GM18520 (cell line): ENCODE measurements around the gene PTGR1.
"Not testable (repeated sequence)": the region's sequence is repeated elsewhere in the genome, so short reads cannot be mapped to it uniquely, and the experiment has no call there.

Experiments used
- ATAC-seq: cut with Tn5 transposase; IDR thresholded peaks from one replicate; pipeline ENCODE4 v1.9.1; 2021; ENCODE audit not compliant: unreplicated experiment

PTGR1 gene

DNA sequence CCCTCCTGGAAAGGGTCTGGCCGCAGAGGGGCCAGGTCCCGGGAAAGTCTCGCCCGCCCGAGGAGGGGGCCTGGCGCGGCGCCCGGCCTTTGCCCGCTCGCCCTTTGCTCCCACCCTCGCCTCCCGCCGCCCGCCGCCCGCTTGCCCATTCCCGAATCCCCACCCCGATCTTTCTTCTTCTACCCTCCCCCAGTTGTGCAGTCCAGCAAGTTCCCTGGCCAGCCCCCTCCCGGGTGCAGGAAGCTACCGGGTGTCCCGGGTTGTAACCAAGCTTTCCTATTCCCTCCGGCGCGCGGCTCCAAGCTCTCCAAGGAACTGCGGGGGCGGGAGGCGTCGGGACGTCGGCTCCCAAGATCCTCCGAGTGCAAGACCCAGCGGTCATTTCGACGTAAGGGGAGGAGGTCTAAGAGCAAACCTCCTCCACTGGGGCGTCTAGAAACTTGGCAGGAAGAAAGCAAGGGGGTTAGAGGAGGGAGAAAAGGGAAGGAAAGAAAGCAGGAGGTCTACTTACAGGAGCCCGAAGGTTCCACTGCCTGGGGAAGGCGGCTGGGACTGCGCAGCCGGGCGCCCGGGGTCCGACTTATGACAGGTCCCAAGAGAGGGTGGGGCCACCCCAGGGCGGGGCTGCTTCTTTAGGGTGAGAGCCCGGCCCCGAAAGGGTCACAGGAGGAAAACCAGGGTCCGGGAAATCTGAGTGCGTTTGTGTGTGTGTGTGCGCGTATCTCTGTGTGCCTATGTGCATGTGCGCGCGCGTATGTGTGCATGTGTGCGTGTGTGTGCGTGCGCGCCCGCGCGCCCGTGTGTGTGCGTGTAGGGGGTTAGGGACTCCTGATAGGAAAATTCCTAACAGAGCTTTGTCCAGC is at the start of gene PTGR1:
TSS of gene PTGR1 (minus strand) at position 556 of the 863 bp plus-strand sequence. CDS start 2,225 bp downstream, outside the sequence.
- no peak for ATAC-seq

GRCh38 chr9:111649016-111649415 is 49.6 kb upstream of the PTGR1 start:
- no peak for ATAC-seq

GRCh38 chr9:111648066-111648465 is 48.6 kb upstream of the PTGR1 start:
- ATAC-seq: no peak

- no peak for ATAC-seq
These were observed 47.0 kb upstream of the PTGR1 start for GRCh38 chr9:111646417-111646816.

DNA sequence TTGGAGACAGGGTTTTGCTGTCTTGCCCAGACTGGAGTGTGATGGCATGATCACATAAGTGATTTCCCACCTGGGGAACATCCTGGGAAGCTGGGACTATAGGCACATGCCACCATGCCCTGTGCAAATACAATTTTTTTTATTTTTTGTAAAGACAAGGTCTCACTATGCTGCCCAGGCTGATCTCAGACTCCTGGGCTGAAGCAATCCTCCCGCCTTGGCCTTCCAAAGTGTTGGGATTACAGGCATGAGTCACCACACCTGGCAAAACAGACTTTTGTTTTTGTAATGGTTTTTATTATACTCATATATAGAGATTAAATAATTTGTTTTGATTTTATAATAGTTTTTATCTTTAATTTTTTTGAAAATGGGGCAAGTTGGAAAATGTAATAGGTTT is 46.4 kb upstream of the PTGR1 start:
- no peak for ATAC-seq

GRCh38 chr9:111644195-111644772 is 44.8 kb upstream of the PTGR1 start:
- no peak for ATAC-seq

DNA sequence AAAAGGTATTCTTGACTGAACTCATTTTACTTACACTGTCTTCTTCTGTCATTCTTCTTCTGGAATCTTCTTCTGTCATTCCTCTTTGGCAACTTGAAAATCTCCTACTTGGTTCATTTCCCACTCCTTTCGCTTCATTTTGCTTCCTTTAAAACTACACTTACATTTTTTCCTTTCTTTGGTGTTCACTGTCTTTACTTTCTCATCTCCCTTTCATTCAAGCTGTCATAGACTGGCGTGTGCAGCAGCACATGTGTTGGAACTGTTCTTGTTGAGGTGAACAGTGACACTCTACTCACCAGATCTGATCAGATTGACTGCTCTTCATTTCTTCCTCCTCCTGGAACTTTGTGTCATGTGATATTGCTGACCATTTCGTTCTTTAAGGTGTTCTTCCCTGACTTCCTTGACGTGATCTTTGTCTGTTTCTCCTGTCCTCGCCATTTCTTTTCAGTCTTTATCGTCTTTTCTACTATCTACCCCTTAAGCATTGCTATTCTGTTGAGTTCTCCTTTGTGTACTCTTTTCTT is 38.0 kb upstream of the PTGR1 start:
- ATAC-seq: no peak

DNA sequence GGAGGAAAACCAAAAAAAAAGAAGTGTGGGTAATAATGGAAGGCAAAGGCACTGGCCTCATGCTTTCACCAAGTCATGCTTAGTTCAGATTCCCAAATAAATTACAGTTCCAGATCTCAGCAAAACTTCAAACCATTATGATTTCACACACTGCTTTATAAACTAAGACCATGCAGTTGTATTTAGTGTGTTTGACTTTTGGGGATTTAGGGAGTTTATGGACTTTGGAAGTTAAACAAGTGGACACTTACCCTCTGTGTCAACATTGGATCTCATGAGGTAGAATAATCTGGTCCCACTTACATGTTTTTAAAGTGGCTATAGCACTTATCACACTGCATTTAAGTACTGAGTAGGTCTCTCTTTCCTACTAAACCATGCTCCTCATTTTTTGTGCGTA is 35.4 kb upstream of the PTGR1 start:
- ATAC-seq: no peak

GRCh38 chr9:111633389-111633736 is 33.9 kb upstream of the PTGR1 start:
- ATAC-seq: no peak

GRCh38 chr9:111632695-111633388 is 33.4 kb upstream of the PTGR1 start:
- ATAC-seq: no peak

- no peak for ATAC-seq
These were observed 32.6 kb upstream of the PTGR1 start for GRCh38 chr9:111632060-111632459.

- peak; percentile 95 for ATAC-seq
These were observed 31.9 kb upstream of the PTGR1 start, which contains the start of gene DNAJC25 for GRCh38 chr9:111631214-111631971. TSS of gene DNAJC25 (plus strand) at chr9:111631334. CDS start at chr9:111631408, 74 bp downstream.

- ATAC-seq: no peak
These were observed 31.4 kb upstream of the PTGR1 start for GRCh38 chr9:111630964-111631213.

DNA sequence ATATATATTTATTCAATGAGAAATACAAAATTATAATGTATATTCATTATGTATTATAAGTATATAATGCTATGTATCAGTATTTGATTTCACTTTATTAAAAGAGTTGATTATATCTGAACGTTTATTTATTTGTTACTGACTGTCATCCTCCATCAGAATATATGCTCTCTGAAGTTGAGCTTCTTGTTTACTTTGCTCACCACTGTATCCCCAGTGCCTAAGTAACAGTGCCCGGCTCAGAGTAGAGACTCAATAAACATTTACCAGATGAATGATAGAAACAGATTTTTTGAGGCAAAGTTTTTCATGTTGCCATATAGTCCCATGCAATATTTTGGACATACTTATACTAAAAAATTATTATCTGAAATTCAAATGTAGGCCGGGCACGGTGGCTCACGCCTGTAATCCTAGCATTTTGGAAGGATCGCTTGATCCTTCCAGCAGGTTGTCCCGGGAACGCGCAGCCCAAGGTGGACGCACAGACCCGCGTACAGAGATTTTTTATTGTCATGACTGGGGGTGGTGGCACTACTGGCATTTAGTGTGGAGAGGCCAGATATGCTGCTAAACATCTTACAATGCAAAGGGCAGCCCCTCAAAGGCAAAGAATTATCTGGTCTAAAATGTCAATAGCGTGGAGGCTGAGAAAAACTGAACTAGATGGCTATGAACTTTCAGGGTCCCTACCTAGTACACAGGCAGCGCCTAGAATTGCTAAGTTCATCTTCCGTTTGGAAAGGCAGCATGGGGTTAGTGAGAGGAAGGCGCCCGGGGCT is 30.9 kb upstream of the PTGR1 start:
- no peak for ATAC-seq

DNA sequence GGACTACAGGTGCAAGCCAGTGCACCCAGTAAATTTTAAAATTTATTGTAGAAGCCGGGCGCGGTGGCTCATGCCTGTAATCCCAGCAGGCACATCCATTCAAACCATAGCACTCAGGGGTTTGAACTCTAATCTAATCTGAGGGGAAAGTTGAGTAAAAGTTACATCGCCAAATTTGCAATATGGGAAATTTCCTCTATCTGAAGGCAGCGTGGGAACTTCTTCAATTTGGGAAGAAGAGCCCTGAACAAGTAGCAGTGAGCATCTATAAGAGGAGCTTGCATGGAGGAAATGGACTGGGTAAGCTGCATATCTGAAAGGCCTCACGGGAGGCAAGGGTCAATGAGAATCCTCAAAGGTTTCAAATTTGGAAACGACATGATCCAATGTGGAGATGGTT is 29.0 kb upstream of the PTGR1 start:
- no peak for ATAC-seq

- ATAC-seq: no peak
These were observed 28.0 kb upstream of the PTGR1 start for GRCh38 chr9:111627260-111627963.

GRCh38 chr9:111622626-111623025 is 23.2 kb upstream of the PTGR1 start:
- no peak for ATAC-seq

GRCh38 chr9:111621895-111622480 is 22.5 kb upstream of the PTGR1 start:
- no peak for ATAC-seq

GRCh38 chr9:111617349-111617748 is 17.9 kb upstream of the PTGR1 start:
- ATAC-seq: not testable (repeated sequence)
